GM12878 (cell line): ENCODE results near the gene INHBE.

Experiments
- JUND ChIP-seq: IDR thresholded peaks from 2 replicates; pipeline ENCODE4 v1.6.1; 2012; ENCODE audit warnings: low read depth, mild to moderate bottlenecking, low read length, improper control_type of control experiment, moderate library complexity
- MXI1 ChIP-seq: fragments of 150-350 bp; IDR thresholded peaks from 2 replicates; pipeline ENCODE4 v1.6.1; 2011; ENCODE audit warnings: low read depth, mild to moderate bottlenecking, inconsistent platforms, low read length, improper control_type of control experiment
- POLR2AphosphoS5 ChIP-seq: IDR thresholded peaks from 2 replicates; pipeline ENCODE4 v1.6.1; 2011; ENCODE audit warnings: mild to moderate bottlenecking, low read length, inconsistent platforms
- RCOR1 ChIP-seq: conservative IDR thresholded peaks from 2 replicates; pipeline ENCODE4 v1.6.1; 2012; ENCODE audit warnings: low read depth, low read length, improper control_type of control experiment
- TAF1 ChIP-seq: IDR thresholded peaks from 2 replicates; pipeline ENCODE4 v1.6.1; 2011; ENCODE audit warnings: mild to moderate bottlenecking, low read depth, low read length, borderline replicate concordance
- ZNF384 ChIP-seq: IDR thresholded peaks from 2 replicates; pipeline ENCODE4 v1.6.1; 2012; ENCODE audit warnings: low read depth, mild to moderate bottlenecking, low read length, improper control_type of control experiment, borderline replicate concordance
- TF ChIP-seq, protein P1 (sequence below): IDR thresholded peaks from 2 replicates; pipeline ENCODE4 v1.6.1; 2011; ENCODE audit warnings: low read depth, mild to moderate bottlenecking, low read length, moderate library complexity, borderline replicate concordance; ENCODE audit errors: extremely low read depth
- TF ChIP-seq, protein P2 (sequence below): IDR thresholded peaks from 2 replicates; pipeline ENCODE4 v1.6.1; 2012; ENCODE audit warnings: mild to moderate bottlenecking, low read depth, low read length

DNA sequence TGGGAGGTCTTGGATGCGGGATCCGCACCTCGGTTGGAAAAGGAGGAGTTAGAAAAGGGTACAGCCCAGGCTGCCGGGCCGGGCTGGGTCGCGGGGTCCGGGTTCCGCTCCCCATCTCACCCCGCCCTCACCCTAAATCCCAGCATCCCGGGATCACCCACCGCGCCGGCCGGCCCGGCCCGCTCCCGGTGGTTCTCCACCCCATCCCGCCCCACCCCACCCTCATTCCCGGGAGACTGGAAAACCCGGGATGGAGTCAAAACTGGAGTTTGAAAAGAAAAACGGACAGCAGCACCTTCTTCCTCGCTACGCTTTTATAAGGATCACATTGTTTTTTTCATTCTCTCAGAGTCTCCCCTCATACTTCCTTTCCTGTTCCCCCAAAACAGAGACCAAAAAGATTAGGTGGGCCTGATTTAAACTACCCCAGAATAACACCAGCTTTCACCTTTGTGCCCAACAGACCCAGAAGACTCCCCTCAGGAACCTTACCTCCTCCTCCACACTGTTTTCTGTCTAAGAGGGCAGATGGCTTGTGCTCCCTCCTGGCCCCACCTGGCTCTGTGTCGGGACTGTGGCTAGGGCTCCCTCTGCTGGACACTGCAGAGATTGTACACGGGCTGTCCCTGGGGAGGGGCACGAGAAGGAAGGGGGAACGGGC, 7.3 kb downstream of the INHBE start:
- TF ChIP-seq, protein P1, sequence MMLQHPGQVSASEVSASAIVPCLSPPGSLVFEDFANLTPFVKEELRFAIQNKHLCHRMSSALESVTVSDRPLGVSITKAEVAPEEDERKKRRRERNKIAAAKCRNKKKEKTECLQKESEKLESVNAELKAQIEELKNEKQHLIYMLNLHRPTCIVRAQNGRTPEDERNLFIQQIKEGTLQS = no peak
- 0 out of 2 replicates have a peak, but pooled peaks have one; percentile 41 for TF ChIP-seq RCOR1
- no peak for TF ChIP-seq POLR2AphosphoS5
- no peak for TF ChIP-seq ZNF384
- TF ChIP-seq JUND = no peak
- TF ChIP-seq, protein P2, sequence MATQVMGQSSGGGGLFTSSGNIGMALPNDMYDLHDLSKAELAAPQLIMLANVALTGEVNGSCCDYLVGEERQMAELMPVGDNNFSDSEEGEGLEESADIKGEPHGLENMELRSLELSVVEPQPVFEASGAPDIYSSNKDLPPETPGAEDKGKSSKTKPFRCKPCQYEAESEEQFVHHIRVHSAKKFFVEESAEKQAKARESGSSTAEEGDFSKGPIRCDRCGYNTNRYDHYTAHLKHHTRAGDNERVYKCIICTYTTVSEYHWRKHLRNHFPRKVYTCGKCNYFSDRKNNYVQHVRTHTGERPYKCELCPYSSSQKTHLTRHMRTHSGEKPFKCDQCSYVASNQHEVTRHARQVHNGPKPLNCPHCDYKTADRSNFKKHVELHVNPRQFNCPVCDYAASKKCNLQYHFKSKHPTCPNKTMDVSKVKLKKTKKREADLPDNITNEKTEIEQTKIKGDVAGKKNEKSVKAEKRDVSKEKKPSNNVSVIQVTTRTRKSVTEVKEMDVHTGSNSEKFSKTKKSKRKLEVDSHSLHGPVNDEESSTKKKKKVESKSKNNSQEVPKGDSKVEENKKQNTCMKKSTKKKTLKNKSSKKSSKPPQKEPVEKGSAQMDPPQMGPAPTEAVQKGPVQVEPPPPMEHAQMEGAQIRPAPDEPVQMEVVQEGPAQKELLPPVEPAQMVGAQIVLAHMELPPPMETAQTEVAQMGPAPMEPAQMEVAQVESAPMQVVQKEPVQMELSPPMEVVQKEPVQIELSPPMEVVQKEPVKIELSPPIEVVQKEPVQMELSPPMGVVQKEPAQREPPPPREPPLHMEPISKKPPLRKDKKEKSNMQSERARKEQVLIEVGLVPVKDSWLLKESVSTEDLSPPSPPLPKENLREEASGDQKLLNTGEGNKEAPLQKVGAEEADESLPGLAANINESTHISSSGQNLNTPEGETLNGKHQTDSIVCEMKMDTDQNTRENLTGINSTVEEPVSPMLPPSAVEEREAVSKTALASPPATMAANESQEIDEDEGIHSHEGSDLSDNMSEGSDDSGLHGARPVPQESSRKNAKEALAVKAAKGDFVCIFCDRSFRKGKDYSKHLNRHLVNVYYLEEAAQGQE = no peak
- peak; percentile 57; the same call in 1 of the 2 replicates for TF ChIP-seq TAF1
- peak; percentile 75 for TF ChIP-seq MXI1
